ENCODE results near the gene PCBP1. TPM values are rescaled to one million over a fixed set of nuclear protein-coding genes. Genes with fewer than 3 reads are reported as not detected.

The PCBP1 gene
- total and polyA plus RNA-seq, 9 of the 15 experiments (the other 6 are each of a cell fraction or from before 2014, with no cell fraction given) = 19.2 to 407 (median 78.1) TPM

DNA sequence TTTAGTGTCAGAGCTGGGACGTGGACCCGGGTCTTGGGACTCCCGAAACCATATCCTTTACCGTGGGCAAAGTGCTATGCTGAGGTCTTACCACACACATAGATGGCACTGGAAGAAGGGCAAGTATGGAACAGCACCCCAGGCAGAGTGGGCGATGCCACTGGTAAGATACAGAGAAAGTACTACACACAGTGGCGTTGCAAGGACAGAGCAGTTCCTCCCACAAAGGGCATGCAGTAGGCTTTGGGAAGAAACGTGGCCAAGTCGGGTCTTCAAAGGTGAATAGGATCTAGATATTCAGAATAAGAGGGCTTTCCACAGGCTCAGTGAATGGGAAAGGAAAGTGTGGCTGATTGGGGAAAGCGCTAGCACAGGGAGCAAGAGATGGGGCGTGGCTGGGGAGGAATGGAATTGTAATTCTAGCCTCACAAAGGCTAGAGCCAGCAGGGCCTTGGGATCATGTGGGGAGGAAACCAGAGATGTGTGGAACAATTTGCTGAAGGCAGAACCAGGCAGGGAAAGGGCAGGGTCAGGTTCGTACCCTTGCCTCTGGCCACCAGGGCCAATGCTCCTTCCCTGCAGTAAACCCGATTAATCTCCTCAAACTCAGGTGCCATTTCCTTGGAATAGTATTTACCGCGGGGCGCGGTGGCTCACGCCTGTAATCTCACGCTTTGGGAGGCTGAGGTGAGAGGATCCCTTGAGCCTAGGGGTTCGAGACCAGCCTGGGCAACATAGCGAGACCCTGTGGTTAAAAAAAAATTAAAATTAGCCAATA lies 36.0 kb downstream of the PCBP1 start (continued):
- TF ChIP-seq ZNF57 (CRISPR knock-in tag; IDR thresholded peaks at IDR 0.05) (no peak; the same call in 1 of the 2 replicates), NR2C2 (CRISPR knock-in tag; IDR thresholded peaks at IDR 0.05) (no peak), NR2C2 (tag; IDR thresholded peaks at IDR 0.05) (no peak; the same call in 1 of the 2 replicates), CBX3 (IDR thresholded peaks at IDR 0.05; ENCODE audit: borderline replicate concordance in 1 of 2, low read length in 2 of 2) (no peak), FOXP1 (CRISPR knock-in tag; IDR thresholded peaks at IDR 0.05) (no peak; the same call in 1 of the 2 replicates), C11orf30 (IDR thresholded peaks at IDR 0.05; ENCODE audit: low read depth) (no peak), ZNF76 (CRISPR knock-in tag; IDR thresholded peaks at IDR 0.05; ENCODE audit: borderline replicate concordance) (0 out of 2 replicates have a peak, but pooled peaks have one; percentile 15), SMARCC2 (IDR thresholded peaks at IDR 0.05; ENCODE audit: low read depth) (no peak), XRCC4 (IDR thresholded peaks at IDR 0.05; ENCODE audit: extremely low read depth, insufficient read depth, insufficient read length) (no peak), SAP30 (IDR thresholded peaks at IDR 0.05; ENCODE audit: borderline replicate concordance, insufficient read depth, low read depth, low read length, poor library complexity, severe bottlenecking) (peak; percentile 32), HCFC1 (IDR thresholded peaks at IDR 0.05; ENCODE audit: low read depth, low read length) (no peak), NFIC (IDR thresholded peaks at IDR 0.05) (peak; percentile 16; the same call in 1 of the 2 replicates), GABPB2 (CRISPR knock-in tag; conservative IDR thresholded peaks at IDR 0.05) (peak; percentile 59; the same call in 1 of the 2 replicates), DMBX1 (CRISPR knock-in tag; IDR thresholded peaks at IDR 0.05; ENCODE audit: borderline replicate concordance) (peak; percentile 76; the same call in 1 of the 2 replicates), ZNF766 (CRISPR knock-in tag; conservative IDR thresholded peaks at IDR 0.05) (0 out of 2 replicates have a peak, but pooled peaks have one; percentile 40)
- TF ChIP-seq, protein P1, sequence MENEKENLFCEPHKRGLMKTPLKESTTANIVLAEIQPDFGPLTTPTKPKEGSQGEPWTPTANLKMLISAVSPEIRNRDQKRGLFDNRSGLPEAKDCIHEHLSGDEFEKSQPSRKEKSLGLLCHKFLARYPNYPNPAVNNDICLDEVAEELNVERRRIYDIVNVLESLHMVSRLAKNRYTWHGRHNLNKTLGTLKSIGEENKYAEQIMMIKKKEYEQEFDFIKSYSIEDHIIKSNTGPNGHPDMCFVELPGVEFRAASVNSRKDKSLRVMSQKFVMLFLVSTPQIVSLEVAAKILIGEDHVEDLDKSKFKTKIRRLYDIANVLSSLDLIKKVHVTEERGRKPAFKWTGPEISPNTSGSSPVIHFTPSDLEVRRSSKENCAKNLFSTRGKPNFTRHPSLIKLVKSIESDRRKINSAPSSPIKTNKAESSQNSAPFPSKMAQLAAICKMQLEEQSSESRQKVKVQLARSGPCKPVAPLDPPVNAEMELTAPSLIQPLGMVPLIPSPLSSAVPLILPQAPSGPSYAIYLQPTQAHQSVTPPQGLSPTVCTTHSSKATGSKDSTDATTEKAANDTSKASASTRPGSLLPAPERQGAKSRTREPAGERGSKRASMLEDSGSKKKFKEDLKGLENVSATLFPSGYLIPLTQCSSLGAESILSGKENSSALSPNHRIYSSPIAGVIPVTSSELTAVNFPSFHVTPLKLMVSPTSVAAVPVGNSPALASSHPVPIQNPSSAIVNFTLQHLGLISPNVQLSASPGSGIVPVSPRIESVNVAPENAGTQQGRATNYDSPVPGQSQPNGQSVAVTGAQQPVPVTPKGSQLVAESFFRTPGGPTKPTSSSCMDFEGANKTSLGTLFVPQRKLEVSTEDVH (IDR thresholded peaks at IDR 0.05; ENCODE audit: low read depth, partially characterized antibody) = no peak
- TF ChIP-seq, protein P2, sequence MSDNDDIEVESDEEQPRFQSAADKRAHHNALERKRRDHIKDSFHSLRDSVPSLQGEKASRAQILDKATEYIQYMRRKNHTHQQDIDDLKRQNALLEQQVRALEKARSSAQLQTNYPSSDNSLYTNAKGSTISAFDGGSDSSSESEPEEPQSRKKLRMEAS (CRISPR knock-in tag; IDR thresholded peaks at IDR 0.05) = no peak; the same call in 1 of the 2 replicates
- TF ChIP-seq, protein P3, sequence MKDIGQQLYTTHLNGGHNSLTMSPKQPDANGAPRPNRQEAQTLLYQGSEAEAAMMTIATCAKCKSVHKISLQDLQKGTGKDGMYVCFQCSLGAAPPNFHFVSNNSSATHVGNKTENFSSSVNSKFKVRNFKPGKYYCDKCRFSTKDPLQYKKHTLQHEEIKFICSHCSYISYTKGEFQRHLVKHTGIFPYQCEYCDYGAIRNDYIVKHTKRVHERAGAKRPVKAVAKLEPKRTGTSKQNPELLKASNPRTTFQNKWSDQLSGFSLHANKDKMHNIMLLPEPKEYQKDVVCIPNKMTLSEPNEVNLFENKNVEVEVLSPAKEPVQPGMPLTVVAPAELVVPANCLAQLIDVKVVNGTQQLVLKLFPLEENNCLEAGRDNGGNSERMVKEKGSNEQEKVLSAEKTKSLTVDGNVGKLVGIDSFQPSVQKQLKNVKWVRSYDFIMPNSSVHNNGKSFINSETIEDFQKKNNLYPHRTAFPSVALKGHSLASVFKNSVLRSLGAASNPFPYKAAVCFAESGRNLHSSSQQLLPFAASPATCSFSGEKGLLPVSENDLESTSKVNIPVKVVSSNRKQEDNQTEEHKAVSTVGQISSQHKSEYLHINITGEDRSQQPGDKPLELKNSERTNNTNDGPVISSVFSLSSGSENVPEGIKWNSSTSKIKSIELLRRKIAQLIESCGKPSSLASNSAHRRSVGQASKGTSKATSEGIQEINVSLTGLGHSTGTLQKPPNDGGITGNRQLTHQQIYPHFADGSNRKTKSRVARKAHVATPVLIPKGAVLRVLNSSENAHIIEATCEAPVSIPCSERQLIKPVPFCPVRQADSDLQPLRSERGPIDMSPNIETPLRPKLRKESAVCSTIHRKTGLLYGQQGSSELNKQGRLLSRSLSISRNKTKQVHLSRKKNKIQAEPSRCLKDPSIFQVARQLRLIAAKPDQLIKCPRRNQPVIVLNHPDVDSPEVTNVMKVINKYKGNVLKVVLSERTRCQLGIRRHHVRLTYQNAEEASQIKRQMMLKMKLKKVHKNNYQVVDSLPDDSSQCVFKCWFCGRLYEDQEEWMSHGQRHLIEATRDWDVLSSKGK (CRISPR knock-in tag; IDR thresholded peaks at IDR 0.05) = no peak
- TF ChIP-seq, protein P4, sequence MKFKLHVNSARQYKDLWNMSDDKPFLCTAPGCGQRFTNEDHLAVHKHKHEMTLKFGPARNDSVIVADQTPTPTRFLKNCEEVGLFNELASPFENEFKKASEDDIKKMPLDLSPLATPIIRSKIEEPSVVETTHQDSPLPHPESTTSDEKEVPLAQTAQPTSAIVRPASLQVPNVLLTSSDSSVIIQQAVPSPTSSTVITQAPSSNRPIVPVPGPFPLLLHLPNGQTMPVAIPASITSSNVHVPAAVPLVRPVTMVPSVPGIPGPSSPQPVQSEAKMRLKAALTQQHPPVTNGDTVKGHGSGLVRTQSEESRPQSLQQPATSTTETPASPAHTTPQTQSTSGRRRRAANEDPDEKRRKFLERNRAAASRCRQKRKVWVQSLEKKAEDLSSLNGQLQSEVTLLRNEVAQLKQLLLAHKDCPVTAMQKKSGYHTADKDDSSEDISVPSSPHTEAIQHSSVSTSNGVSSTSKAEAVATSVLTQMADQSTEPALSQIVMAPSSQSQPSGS (CRISPR knock-in tag; IDR thresholded peaks at IDR 0.05) = no peak

All from K562 (cell line).